Spinal cord (tissue), 10 donors: ENCODE results near the gene TRMT2A. TPM values are rescaled to one million over a fixed set of nuclear protein-coding genes. Genes with fewer than 3 reads are reported as not detected.
"Not testable (repeated sequence)": the region's sequence is repeated elsewhere in the genome, so short reads cannot be mapped to it uniquely, and the experiment has no call there.

Experiments used
- DNase-seq, 6 donors: peaks; one replicate each; pipeline versions ENCODE4 v3.0.0 to v3.0.0-alpha.2; 2013 to 2015; ENCODE audit warnings: low spot score in 6 of 6, low read depth in 4 of 6
- H3K27ac ChIP-seq: one replicate; pipeline ENCODE4 v1.5.1; 2013; ENCODE audit warnings: low read depth, low read length, control low read depth
- H3K27me3 ChIP-seq: one replicate; pipeline ENCODE4 v1.6.1; 2013; ENCODE audit warnings: low read length; ENCODE audit not compliant: control insufficient read depth, insufficient read depth
- H3K36me3 ChIP-seq: one replicate; pipeline ENCODE4 v1.6.1; 2013; ENCODE audit warnings: low read length; ENCODE audit not compliant: control insufficient read depth, insufficient read depth
- H3K4me1 ChIP-seq: one replicate; pipeline ENCODE4 v1.6.1; 2013; ENCODE audit warnings: low read length; ENCODE audit not compliant: control insufficient read depth, insufficient read depth
- H3K4me3 ChIP-seq: one replicate; pipeline ENCODE4 v1.5.1; 2013; ENCODE audit warnings: low read depth, low read length, control low read depth
- H3K9me3 ChIP-seq: one replicate; pipeline ENCODE4 v1.6.1; 2013; ENCODE audit warnings: low read length; ENCODE audit not compliant: control insufficient read depth, insufficient read depth
- WGBS: methylation state at CpG from one replicate; pipeline ENCODE4 v1.1.5; 2013; ENCODE audit warnings: missing lambda C conversion rate; ENCODE audit not compliant: insufficient coverage; 5-methylcytosine and 5-hydroxymethylcytosine counted together
- long read RNA-seq, 4 donors: transcript quantifications; one replicate each; lab custom pipeline, GENCODE V29; 2026
- polyA plus RNA-seq, 2 donors: library from polyadenylated mRNA; unstranded; fragments of 120-200 nt; gene quantifications; one replicate each; pipeline ENCODE4 v1.2.1, GENCODE V29; 2013; ENCODE audit not compliant: insufficient read length in 2 of 2
- total RNA-seq, 2 donors: library from RNA; depleted of rRNA in 1 of 2; stranded (reverse); fragments of 120-200 nt in 1 of 2; fragments of >200 nt in 1 of 2; gene quantifications; one replicate each; pipeline versions ENCODE4 v1.2.3 to v1.2.4, GENCODE V29; 2013 to 2014
- donor health status: healthy.

TRMT2A gene
- total RNA-seq (10 to 100 TPM; 24.5 to 46.3 TPM), polyA plus RNA-seq (10 to 100 TPM; 53.8 to 57.4 TPM)
- long read RNA-seq, donor 1, partial matches to known transcripts = 138 of 353 reads
- long read RNA-seq, donor 1, other reads (novel, unspliced or antisense) = 209 of 353 reads
- long read RNA-seq, donor 2, partial matches to known transcripts = 87 of 154 reads
- long read RNA-seq, donor 2, other reads (novel, unspliced or antisense) = 65 of 154 reads
- long read RNA-seq, donor 3, partial matches to known transcripts = 122 of 238 reads
- long read RNA-seq, donor 3, other reads (novel, unspliced or antisense) = 112 of 238 reads
- long read RNA-seq, donor 4, partial matches to known transcripts = 594 of 714 reads
- long read RNA-seq, donor 4, other reads (novel, unspliced or antisense) = 118 of 714 reads

GRCh38 chr22:20116951-20117632, at the start of gene TRMT2A:
TSS of gene TRMT2A (minus strand) at chr22:20117226. CDS start at chr22:20116906, 320 bp downstream.
- H3K4me1 ChIP-seq = peaks cover 57% of the 10 kb centered on the region

GRCh38 chr22:20166703-20167102, 49.7 kb upstream of the TRMT2A start:
- 91% methylated on average over 9 of the region's 9 CpGs for WGBS
- Histone ChIP-seq H3K36me3 (peaks cover 3% of the 10 kb centered on the region), H3K27me3 (no peaks in the 10 kb centered on the region), H3K27ac (no peak overlapping the region), H3K9me3 (no peaks in the 10 kb centered on the region), H3K4me1 (peaks cover 5% of the 10 kb centered on the region), H3K4me3 (no peak overlapping the region)
- no peak for DNase-seq

More at GRCh38 chr22:20116951-20117632, at the start of gene TRMT2A:
- WGBS = under 1% methylated on average over 88 of the region's 88 CpGs
- H3K9me3 ChIP-seq = no peaks in the 10 kb centered on the region
- no peaks in the 10 kb centered on the region for H3K27me3 ChIP-seq
- peak within 1 kb of the TSS; percentile 84 for H3K4me3 ChIP-seq
- peak; percentile 96 to 99 (median 98) for DNase-seq
- peaks cover 78% of the 10 kb centered on the region for H3K36me3 ChIP-seq
- H3K27ac ChIP-seq = peak within 1 kb of the TSS; percentile 57

- Histone ChIP-seq H3K36me3 (peaks cover 3% of the 10 kb centered on the region), H3K4me3 (no peak overlapping the region), H3K4me1 (no peaks in the 10 kb centered on the region), H3K27me3 (no peaks in the 10 kb centered on the region), H3K27ac (no peak overlapping the region), H3K9me3 (no peaks in the 10 kb centered on the region)
- no CpG with 5 or more reads among the region's 7 CpGs for whole genome bisulfite sequencing
- DNase-seq = no peak
Measured at GRCh38 chr22:20165913-20166312, 48.9 kb upstream of the TRMT2A start.

- no peak overlapping the region for H3K4me3 ChIP-seq
- 92% methylated on average over 10 of the region's 12 CpGs for WGBS
- no peaks in the 10 kb centered on the region for H3K27me3 ChIP-seq
- no peak overlapping the region for H3K27ac ChIP-seq
- no peaks in the 10 kb centered on the region for H3K9me3 ChIP-seq
- H3K36me3 ChIP-seq = peaks cover 3% of the 10 kb centered on the region
- H3K4me1 ChIP-seq = no peaks in the 10 kb centered on the region
- DNase-seq = no peak
Measured at GRCh38 chr22:20165421-20165820, 48.4 kb upstream of the TRMT2A start.

- WGBS = 83% methylated on average over 11 of the region's 11 CpGs
- H3K27me3 ChIP-seq = no peaks in the 10 kb centered on the region
- H3K4me1 ChIP-seq = no peaks in the 10 kb centered on the region
- H3K4me3 ChIP-seq = no peak overlapping the region
- no peak for DNase-seq
- H3K9me3 ChIP-seq = no peaks in the 10 kb centered on the region
- H3K36me3 ChIP-seq = peaks cover 3% of the 10 kb centered on the region
- H3K27ac ChIP-seq = no peak overlapping the region
Measured at GRCh38 chr22:20164863-20165262, 47.8 kb upstream of the TRMT2A start.

- DNase-seq = no peak
- Histone ChIP-seq H3K4me3 (no peak overlapping the region), H3K4me1 (peaks cover 40% of the 10 kb centered on the region), H3K36me3 (no peaks in the 10 kb centered on the region), H3K27me3 (no peaks in the 10 kb centered on the region), H3K27ac (no peak overlapping the region), H3K9me3 (no peaks in the 10 kb centered on the region)
- 91% methylated on average over 5 of the region's 10 CpGs for WGBS
Measured at GRCh38 chr22:20160041-20160440, 43.0 kb upstream of the TRMT2A start.

GRCh38 chr22:20159531-20159930, 42.5 kb upstream of the TRMT2A start:
- H3K27me3 ChIP-seq, H3K4me3 ChIP-seq, DNase-seq, H3K9me3 ChIP-seq, H3K36me3 ChIP-seq, H3K27ac ChIP-seq: not testable (repeated sequence)
- peaks cover 45% of the 10 kb centered on the region for H3K4me1 ChIP-seq
- WGBS = 68% methylated on average over 2 of the region's 14 CpGs

- WGBS = 32% methylated on average over 9 of the region's 9 CpGs
- Histone ChIP-seq H3K36me3 (no peaks in the 10 kb centered on the region), H3K4me3 (no peak overlapping the region), H3K27ac (no peak overlapping the region), H3K27me3 (no peaks in the 10 kb centered on the region), H3K4me1 (peaks cover 50% of the 10 kb centered on the region), H3K9me3 (no peaks in the 10 kb centered on the region)
- no peak for DNase-seq
Measured at GRCh38 chr22:20159076-20159475, 42.0 kb upstream of the TRMT2A start.

GRCh38 chr22:20158391-20159036, 41.5 kb upstream of the TRMT2A start:
- Histone ChIP-seq H3K4me3 (no peak overlapping the region), H3K27me3 (no peaks in the 10 kb centered on the region), H3K4me1 (peaks cover 51% of the 10 kb centered on the region), H3K36me3 (no peaks in the 10 kb centered on the region), H3K27ac (no peak overlapping the region), H3K9me3 (no peaks in the 10 kb centered on the region)
- no peak for DNase-seq
- 76% methylated on average over 12 of the region's 15 CpGs for WGBS
